Stimulated activated CD4-positive, alpha-beta T cell treated with anti-CD3 and anti-CD28 coated beads, TNF-alpha, amount 100 ng/mL, for 1 hour (primary cell): ENCODE results near the gene ALDH5A1.
A peak's percentile ranks its signal among the peaks of the same experiment; 100 is the strongest.

Source experiments
- DNase-seq, 3 donors: peaks; one replicate each; pipeline ENCODE4 v3.0.0-alpha.2; 2020; ENCODE audit warnings: low read depth in 3 of 3, low spot score in 1 of 3

ALDH5A1 gene

GRCh38 chr6:24565196-24565595 is 70.4 kb downstream of the ALDH5A1 start:
- no peak for DNase-seq

- no peak for DNase-seq
Measured at GRCh38 chr6:24566020-24566767, 71.4 kb downstream of the ALDH5A1 start.

- DNase-seq, result no peak
Measured at GRCh38 chr6:24568683-24569082, 73.9 kb downstream of the ALDH5A1 start.

- DNase-seq, result no peak
Measured at GRCh38 chr6:24569811-24570210, 75.0 kb downstream of the ALDH5A1 start.

GRCh38 chr6:24571361-24571760 is 76.6 kb downstream of the ALDH5A1 start:
- DNase-seq, result no peak

GRCh38 chr6:24574809-24575208 is 80.0 kb downstream of the ALDH5A1 start:
- no peak for DNase-seq

- no peak for DNase-seq
Measured at GRCh38 chr6:24576447-24576846, 81.7 kb downstream of the ALDH5A1 start.

GRCh38 chr6:24581084-24581669 is 86.4 kb downstream of the ALDH5A1 start:
- peak; percentile 46 to 62 (median 57) for DNase-seq

- peak; percentile 32 to 59 (median 34) for DNase-seq
Measured at GRCh38 chr6:24583463-24584381, 89.0 kb downstream of the ALDH5A1 start.

- no peak for DNase-seq
Measured at GRCh38 chr6:24584382-24584720, 89.6 kb downstream of the ALDH5A1 start.
